ENCODE measurements around the gene ACER3.
"Not testable (repeated sequence)": the region's sequence is repeated elsewhere in the genome, so short reads cannot be mapped to it uniquely, and the experiment has no call there.

Gene ACER3

DNA sequence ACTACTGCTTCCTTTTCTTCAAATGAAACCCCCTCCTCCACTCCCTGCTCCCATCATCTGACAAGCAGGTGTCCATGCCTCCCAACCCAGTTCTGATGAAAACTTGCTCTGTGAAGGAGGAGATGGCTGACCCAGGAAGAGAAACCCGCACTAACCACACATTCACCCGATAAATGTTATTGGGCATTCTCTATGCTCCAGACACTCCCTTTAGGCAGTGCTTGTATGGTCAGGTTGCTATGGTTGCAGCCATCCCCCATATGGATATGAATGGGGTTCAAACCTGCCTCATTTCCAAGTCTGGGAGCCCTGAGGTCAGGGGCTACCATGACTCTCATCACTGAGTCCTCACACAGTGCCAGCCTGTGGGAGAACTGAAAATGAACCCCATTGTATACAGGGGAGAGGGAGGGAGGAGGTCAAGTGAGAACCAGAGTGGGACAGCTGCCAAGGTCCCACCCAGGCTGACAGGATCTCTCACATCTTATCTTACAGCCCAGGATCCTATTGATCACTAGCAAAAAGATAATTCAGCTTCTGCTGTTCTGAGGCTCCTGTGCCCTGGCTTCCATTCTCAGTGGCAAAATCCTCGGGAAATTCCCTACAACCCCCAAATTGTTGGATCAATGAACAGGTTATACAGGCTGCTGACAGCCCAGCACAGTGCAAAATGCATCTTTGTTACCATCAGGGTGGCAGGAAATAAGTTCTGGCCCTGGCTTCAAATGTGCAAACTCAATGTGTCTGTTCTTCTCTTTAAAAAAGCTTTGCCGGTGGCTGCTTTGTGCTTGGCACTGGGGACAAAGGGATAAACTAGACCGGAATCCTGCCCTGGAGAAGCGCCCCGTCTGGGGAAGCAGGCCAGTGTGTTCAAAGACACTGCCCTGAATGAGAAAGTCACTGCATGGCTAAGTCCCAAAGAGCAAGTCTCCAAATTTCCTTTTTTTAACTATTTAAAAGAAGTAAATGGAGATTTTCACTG, 22.7 kb upstream of the ACER3 start:
- no peak for DNase-seq

DNA sequence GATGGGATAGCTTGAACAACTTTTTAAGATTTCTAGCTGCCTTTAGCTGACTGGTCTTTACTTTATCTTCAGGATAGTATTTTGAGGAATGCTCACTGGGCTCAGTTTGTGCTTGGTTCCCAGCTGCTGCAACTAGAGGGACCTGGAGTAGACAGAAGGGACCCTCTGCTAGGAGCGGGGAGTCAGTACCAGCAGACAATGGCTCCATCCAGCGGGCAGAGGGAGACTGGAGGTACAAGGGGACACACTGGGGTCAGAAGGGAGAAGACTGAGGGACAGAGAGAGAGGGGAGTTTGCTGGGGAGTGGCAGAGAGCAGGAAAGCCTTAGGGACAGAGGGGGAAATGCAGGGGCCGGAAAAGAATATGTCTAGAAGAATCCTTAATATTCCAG, 22.0 kb upstream of the ACER3 start:
- DNase-seq, result no peak

DNA sequence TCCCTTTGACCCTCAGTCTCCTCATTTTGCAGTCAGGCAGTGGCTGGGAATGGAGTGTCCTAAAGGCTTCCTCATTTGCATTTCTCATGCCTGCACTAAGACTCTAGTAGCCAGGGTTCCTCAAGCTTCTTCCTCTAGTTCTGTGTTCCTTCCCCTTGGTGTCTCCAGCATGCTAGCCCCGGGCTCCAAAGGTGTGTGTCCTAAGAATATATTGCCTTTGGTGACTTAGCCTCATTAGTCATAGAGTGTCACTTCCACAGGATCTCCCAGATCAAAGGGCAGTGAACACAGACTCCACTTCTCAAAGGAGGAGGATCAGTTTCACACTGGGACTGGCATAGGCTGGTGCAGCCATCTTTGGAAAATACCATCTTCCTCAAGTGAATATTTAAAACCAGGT, 21.4 kb upstream of the ACER3 start:
- no peak for DNase-seq

DNA sequence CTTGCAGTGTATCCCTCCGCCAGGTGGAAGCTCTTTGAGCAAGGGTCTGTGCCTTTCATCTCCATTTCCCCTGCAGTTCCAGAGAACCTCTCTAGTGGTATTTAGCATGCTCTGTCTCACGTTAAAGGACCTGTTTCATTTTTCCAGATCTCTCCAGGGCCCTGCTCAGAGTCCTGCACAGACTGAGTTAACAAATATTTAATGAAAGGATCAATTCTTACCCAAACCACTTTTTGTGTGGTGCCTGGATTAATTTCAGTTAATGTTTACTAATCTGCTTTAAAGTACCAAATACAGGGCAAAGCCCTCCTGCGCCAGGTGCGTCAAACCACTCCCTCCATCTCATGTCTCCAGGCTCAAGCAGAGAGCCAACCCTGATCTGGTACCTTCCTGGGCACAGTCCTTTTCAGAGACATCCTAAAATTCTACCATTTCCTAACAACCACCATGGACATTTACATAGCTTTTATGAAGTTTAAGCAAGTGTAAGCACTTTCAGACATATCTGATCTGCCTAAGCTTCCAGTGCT, 18.7 kb upstream of the ACER3 start:
- no peak for DNase-seq

DNA sequence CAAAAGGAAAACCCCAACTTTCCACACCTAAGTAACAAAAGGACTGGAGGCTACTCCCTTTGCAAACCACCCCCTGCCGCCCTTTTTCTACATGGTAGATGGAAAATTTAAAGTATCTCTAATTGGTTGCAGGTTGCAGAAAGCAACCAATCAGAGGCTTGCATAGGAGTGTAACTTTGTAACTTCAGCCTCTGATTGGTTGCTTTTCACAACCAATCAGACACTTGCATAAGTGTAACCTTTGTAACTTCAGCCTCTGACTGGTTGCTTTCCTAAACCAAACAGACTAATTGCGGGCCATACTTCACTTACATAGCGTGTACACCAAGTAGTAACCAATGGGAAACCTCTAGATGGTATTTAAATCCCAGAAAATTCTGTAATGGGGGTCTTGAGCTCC, 16.8 kb upstream of the ACER3 start:
- DNase-seq, result no peak

DNA sequence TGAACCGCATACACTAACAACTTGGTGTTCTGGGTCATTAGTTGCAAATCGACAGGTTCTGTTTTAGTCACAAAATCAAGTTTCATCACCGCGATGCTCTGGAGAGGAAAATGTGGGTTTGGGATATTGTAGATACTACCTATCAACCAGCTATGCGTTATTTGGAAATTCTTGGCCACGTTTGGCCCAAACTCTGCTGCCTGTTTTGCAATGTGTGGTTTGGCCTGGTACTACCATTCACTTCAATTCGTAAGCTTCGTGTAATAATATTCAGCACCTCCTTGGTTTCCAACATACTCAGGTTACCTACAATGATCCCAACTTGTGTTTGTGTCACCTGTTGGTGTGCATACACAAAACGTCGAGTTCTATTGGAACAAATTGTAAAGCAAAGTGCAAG, 16.2 kb upstream of the ACER3 start:
- DNase-seq, result no peak

DNA sequence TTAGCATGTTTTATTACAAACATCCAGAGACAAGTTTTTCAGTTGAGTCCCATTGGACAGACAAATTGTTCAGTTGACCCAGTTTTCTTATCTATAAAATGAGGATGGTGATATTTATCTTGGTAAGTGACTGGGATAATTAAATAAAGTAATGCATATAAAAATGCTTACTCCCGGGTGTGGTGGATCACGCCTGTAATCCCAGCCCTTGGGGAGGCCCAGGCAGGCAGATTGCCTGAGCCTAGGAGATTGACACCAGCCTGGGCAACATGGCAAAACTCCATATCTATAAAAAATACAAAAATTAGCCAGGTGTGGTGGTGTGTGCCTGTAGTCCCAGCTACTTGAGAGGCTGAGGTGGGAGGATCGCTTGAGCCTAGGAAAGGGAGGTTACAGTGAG, 15.6 kb upstream of the ACER3 start:
- no peak for DNase-seq

DNA sequence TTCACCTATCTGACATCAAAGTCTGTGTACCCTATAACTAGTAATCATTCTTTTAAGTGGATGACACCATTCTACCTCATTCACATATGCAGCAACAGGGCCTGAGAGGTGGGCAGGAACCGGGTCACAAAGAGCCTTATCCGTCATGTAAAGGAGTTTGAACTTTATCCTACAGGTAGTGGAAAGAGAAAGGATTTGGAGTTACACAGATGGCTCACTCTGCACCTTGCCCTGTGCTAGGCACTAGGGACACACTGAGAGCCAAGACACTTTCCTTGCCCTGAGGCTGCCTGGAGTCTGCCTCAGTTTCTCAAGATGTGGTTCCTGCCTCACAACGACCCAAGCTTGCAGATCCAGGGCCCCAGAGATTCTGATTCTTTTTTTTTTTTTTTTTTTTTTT, 14.3 kb upstream of the ACER3 start:
- no peak for DNase-seq

DNA sequence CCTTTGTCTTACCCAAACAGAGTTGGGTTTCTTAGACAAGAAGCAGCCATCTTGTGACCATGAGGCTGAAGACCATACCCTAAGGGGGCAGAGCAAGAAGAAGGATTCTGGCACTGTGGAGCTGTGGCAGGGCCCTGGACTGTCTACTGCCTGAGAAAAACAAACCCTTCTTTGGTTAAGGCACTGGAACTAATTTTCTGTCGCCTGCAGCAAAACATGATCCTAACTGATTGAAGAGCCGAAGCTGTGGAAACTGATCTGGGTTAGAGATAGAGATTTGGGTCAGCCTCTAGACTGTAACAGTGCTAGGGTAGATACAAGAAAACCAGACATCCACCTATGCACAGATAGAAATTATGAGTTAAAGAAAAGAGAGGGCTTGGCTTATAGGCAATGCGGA, 11.3 kb upstream of the ACER3 start:
- DNase-seq, result no peak

DNA sequence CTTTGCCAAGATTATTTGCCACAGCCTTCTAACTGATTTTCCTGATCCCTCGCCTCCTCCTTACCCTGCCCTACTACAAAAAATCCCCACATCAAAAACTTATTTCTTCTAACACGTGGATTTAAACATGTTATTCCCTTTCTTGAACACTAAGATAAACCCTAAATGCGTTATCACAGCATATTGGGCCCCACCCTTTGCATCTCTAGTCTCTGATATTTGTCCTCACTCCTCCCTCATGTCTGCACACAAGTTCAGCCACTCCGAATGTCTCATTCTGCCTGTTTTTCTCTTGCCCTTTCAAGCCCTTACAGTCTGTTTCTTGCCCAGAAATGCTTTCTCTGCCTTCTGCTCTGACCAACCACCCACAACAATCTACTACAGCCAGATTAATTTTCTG, 10.6 kb upstream of the ACER3 start:
- no peak for DNase-seq

DNA sequence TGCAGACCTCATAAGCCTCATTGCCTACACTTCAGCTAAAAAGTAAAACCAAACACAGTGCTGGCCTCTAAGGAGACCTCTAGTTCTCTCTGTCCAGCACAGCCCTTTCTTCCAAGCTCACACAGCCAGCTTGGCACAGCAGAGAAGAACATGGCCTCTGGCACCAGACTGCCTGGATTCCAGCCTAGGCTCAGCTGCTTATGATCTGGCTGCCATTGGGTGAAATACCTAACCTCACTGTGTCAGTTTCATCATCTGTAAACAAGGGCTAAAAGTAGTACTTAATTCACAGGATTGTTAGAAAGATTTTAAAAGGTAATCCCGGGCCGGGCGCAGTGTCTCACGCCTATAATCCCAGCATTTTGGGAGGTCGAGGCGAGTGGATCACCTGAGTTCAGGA, 9.9 kb upstream of the ACER3 start:
- no peak for DNase-seq

DNA sequence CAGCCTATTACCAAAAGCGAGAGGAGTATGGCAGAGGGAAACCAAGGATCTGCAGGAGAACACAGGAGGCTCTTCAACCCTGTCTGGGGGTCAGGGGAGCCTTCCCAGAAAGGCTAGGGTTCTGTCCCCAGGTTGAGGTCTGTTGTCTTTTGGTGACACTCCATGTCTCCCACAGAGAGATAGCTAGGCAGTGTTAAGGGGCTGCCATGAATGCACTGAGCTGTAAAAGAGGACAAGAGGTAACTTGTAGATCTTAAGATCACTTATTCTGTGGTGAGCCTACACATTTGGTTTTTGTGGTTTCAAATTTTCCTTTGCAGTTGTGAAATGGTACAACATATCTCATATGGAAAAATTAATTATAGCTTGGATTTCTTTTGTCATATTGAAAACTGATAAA, 6.0 kb upstream of the ACER3 start:
- no peak for DNase-seq

DNA sequence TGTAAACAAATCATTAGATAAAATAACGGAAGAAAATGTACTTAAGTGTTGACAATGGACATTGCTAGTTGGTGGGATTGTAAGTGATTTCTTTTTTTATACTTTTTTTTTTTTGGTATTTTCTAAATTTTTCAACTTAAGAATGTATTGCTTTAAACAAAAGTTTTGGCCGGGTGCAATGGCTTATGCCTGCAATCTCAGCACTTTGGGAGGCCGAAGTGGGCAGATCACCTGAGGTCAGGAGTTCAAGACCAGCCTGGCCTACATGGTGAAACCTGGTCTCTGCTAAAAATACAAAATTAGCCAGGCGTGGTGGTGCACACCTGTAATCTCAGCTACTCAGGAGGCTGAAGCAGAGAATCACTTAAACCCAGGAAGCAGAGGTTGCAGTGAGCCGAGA, 5.0 kb upstream of the ACER3 start:
- not testable (repeated sequence) for DNase-seq

DNA sequence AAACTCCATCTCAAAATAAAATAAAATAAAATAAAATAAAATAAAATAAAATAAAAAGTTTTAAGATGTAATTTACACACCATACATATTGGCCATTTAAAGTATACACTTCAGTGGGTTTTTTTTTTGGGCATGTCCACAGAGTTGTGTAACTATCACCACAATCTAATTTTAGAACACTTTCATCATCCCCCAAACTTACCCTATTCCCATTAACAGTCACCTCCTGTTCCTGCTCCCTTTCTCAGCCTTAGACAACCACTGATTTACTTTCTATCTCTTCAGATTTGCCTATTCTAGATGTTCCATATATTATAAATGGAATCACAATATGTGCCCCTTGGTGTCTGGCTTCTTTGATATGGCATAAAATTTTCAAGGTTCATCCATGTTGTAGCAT, 4.6 kb upstream of the ACER3 start:
- no peak for DNase-seq

DNA sequence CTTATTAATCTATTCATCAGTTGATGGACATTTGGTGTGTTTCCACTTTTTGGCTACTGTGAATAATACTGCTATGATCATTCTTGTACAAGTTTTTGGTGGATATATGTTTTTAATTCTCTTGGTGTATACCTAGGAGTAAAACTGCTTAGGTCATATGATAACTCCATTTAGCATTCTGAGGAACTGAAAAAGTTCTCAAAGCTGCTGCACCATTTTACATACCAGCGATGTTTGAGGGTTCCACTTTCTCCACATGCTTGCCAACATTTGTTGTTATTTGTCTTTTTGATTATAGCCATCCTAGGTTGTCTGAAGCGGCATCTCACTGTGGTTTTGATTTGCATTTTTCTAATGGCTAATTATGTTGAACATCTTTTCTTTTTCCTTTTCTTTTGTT, 4.1 kb upstream of the ACER3 start:
- DNase-seq, result no peak

DNA sequence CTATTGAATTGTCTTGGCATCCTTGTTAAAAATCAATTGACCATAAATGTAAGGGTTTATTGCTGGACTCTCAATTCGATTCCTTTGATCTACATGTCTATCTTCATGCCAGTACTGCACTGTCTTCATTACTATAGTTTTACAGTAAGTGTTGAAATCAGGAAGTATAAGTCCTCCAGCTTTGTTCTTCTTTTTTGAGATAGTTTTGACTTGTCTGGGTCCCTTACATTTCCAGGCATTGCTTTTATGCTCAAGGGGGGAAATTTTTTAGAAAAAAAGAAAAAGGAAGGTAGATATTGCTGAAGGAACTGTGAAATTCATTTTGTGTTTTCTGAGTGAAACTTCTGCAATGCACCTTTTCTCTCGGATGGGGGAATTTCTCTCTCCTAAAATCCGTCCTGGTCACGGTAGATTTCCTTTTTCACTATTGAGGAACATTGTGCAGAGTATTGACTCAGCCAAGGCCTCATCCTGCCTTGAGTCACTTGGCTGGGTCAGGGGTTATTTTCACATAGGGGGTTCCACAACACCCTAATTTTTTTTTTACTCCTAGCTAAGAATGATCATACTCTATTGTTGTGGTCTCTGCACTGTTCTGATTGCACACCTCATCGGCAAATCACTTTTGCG, 2.8 kb upstream of the ACER3 start:
- DNase-seq, result no peak

DNA sequence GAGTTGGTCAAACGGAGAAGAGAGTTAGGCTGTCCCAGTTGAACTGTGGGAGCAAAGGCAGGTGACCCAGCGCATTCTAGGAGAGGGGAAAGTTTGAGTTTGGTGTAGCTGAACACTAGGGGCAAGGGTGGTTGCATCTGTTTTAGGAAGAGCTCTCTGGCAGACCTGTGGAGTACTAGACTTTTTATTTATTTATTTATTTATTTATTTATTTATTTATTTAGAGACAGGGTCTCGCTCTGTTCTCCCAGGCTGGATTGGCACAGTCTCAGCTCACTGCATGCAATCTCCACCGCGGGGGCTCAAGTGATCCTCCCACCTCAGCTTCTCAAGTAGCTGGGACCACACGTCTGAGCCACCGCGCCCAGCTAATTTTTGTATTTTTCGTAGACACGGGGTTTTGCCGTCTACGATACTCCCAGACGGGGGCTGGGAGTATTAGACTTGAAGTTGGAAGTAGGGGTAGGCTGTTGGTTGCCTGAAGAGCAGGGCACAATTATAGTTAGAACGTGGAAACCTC, 950 bp upstream of the ACER3 start:
- no peak for DNase-seq

DNA sequence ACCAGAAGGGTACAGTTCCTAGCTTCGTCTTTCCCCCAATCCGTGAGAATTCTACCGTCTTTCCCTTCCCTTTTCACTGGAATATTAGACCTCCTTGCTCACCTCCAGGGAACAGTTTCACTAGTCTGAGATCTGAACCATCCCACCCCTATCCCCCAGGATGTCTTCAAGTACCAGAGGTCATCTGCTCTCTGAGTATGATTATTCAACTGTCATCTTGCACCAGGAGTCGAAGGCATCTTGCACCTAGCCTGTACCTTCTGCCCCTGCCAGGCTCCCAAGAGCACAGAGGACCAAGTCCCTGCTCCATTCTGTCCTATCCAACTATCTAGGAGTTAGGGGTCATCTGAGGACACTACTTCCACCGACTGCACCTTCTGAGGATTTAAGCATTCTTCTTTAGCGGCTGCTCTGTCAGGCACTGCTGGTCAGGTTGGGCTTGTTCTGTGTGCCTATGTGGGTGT, 804 bp downstream of the ACER3 start:
- no peak for DNase-seq

DNA sequence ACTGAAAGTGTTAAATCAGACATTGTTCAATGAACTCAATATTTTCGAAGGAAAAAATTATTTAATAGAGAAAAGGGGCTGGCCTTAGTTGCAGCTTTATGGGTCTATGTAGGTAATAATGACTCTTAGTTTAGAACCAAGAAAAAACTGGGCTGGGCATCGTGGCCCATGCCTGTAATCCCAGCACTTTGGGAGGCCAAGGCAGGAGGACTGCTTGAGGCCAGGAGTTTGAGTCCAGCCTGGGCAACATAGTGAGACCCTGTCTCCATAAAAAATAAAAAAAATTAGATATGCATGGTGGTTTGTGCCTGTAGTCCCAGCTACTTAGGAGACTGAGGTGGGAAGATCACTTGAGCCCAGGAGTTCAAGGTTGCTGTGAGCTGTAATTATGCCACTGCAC, 2.1 kb downstream of the ACER3 start:
- not testable (repeated sequence) for DNase-seq

DNA sequence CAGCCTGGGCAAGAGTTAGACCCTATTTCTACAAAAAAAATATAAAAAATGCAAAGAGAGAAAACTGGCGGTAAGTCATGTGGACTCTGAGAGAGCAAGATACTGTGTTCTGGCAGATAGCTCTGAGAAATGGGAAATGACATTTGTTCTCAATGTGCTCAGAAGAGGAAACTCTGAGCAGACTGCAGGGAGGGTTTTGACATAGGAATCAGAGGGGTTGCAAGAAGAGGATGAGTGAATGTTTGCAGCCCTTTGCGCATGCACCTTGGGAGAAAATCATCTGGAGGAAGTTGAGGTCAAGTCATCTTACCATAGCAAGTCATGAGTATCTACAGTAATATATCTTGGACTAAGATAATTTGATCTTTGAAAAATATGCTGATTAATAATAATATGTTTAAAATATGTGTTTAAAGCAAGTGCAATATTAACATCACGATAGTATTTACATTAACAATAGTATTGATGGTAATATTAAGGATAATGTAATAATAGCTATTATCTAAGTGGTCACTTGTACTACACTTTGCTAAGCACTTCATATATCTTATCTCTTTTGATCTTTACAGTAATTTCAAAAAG, 2.6 kb downstream of the ACER3 start:
- no peak for DNase-seq

DNA sequence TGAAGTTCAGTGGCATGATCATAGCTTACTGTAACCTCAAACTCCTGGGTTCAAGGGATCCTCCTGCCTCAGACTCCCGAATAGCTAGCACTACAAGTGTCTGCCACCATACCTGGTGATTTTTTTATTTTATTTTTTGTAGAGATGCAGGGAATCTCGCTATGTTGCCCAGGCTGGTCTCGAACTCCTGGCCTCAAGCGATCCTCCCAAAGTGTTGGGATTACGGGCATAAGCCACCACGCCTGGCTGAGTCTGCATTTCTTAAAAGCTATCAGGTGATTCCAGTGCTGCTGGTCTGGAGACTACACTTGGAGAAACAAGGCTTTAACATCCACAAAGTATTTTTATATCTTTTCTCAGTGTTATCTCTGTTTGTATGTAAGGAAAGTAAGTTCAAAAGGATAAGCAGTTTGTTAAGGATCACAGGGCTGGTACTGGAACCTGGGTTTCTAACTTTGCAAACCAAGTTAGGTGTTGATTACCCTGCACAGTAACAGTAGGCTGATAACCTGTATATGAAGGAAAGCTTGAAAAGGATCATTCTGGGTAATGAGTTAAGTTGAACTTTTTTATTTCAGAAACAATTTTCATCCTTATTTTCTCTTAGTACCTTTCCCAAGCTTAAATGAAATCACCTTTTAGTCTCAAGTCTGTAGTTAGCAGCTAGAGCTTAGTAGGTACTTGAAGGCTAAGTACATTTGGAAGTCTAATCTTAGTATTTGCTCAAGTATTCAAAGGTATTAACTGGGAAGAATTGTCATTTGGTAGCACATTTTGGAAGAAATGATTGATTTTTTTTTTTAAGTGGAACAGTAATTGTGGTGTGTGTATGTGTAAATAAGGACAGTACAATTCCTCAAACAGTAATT, 12.5 kb downstream of the ACER3 start:
- no peak for DNase-seq

DNA sequence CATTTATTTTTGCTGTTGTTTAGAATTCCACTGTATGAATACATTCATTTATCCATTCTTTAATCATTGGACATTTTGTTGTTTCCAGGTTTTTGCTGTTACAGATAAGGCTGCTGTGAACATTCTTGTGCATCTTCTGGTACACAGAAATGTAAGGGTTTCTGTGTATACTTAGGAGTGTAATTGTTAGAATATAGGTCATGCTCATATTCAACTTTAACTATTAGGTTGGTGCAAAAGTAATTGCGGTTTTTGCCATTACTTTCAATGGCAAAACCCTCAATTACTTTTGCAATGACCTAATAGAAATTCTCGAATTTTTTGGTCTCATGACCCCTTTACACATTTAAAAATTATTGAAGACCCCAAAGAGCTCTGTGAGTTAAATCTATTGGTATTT, 17.3 kb downstream of the ACER3 start:
- DNase-seq, result no peak

DNA sequence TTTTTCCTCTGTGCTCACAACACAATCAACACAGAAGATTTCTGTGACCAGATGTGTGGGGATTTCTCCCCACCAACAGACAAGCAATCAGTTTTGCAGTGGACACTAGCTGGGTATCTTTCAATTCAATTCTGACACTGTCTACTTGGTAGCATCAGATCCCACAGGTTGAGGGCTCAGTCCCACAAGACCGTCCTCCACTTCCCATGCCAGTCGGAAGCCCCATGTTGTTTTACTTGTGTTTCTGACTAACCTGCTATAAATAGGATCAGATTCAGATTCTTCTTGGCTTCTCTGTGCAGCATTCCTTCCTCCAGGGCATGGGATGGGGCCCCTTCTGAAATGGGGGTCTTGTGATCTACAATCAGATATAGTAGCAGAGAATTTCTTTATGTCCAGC, 19.6 kb downstream of the ACER3 start:
- DNase-seq, result no peak

Measured in NCI-H2029 (cell line).